SU-DHL-6 (cell line): ENCODE measurements around the gene ECHDC1.

Source experiments
- H2AFZ ChIP-seq: fragments of 200-600 bp; sonication (generic); 2 replicates; pipeline ENCODE4 v1.6.1; 2014; ENCODE audit warnings: low read depth, mild to moderate bottlenecking, moderate library complexity, mixed read lengths, antibody characterized with exemption, low read length; ENCODE audit not compliant: severe bottlenecking
- H3F3A ChIP-seq: fragments of 200-600 bp; shearing (Covaris generic); 2 replicates; pipeline ENCODE4 v1.6.0; 2016; ENCODE audit warnings: antibody characterized with exemption, mild to moderate bottlenecking; ENCODE audit not compliant: insufficient read depth
- H3K27ac ChIP-seq: fragments of 200-600 bp; sonication (generic); 2 replicates; pipeline ENCODE4 v1.5.1; 2016; ENCODE audit warnings: low read depth, mild to moderate bottlenecking, low read length, moderate library complexity, mixed read lengths
- H3K27me3 ChIP-seq: fragments of 200-600 bp; sonication (generic), shearing (Covaris generic); 2 replicates; pipeline ENCODE4 v1.6.0; 2014; ENCODE audit warnings: mild to moderate bottlenecking, low read length
- H3K36me3 ChIP-seq: fragments of 200-600 bp; sonication (generic); 2 replicates; pipeline ENCODE4 v1.6.1; 2014; ENCODE audit warnings: mild to moderate bottlenecking, low read length, mixed read lengths
- H3K4me2 ChIP-seq: fragments of 300-600, 200-600 bp; shearing (Covaris generic), sonication (generic); 2 replicates; pipeline ENCODE4 v1.6.0; 2014; ENCODE audit warnings: low read length, low read depth, mild to moderate bottlenecking; ENCODE audit not compliant: poor library complexity, severe bottlenecking
- H3K4me3 ChIP-seq: fragments of 200-600 bp; sonication (generic); 2 replicates; pipeline ENCODE4 v1.5.1; 2014; ENCODE audit warnings: antibody characterized with exemption, low read length, mild to moderate bottlenecking, mixed read lengths; ENCODE audit not compliant: insufficient read depth, poor library complexity, severe bottlenecking
- H3K79me2 ChIP-seq: fragments of 200-600 bp; sonication (generic); 2 replicates; pipeline ENCODE4 v1.6.1; 2014; ENCODE audit warnings: mild to moderate bottlenecking, low read length, moderate library complexity; ENCODE audit not compliant: insufficient read depth
- H3K9ac ChIP-seq: fragments of 200-600 bp; sonication (generic); 2 replicates; pipeline ENCODE4 v1.7.0; 2014; ENCODE audit warnings: mild to moderate bottlenecking, low read length
- H3K9me2 ChIP-seq: fragments of 200-600 bp; sonication (generic); replicated peaks from 2 replicates; pipeline ENCODE4 v1.6.1; 2014; ENCODE audit warnings: low read length; ENCODE audit not compliant: insufficient read depth
- H3K9me3 ChIP-seq: fragments of 200-600 bp; sonication (generic); 2 replicates; pipeline ENCODE4 v1.6.1; 2014; ENCODE audit warnings: low read length, mixed read lengths; ENCODE audit not compliant: insufficient read depth
- H4K20me1 ChIP-seq: fragments of 200-600 bp; sonication (generic); 2 replicates; pipeline ENCODE4 v1.6.1; 2014; ENCODE audit warnings: low read depth, mild to moderate bottlenecking, antibody characterized with exemption, low read length, moderate library complexity, mixed read lengths
- EZH2phosphoT487 ChIP-seq: fragments of 200-600 bp; sonication (generic), shearing (Covaris generic); conservative IDR thresholded peaks from 2 replicates; pipeline ENCODE4 v1.6.1; 2018; ENCODE audit warnings: mild to moderate bottlenecking, antibody characterized with exemption, low read length, moderate library complexity, mixed read lengths
- TF ChIP-seq, protein P1 (sequence below): fragments of 200-600 bp; sonication (generic); IDR thresholded peaks from one replicate; pipeline ENCODE4 v1.5.1; 2017; ENCODE audit warnings: antibody characterized with exemption, mild to moderate bottlenecking, low read length, moderate library complexity; ENCODE audit not compliant: insufficient read depth, poor library complexity, severe bottlenecking

The ECHDC1 gene

DNA sequence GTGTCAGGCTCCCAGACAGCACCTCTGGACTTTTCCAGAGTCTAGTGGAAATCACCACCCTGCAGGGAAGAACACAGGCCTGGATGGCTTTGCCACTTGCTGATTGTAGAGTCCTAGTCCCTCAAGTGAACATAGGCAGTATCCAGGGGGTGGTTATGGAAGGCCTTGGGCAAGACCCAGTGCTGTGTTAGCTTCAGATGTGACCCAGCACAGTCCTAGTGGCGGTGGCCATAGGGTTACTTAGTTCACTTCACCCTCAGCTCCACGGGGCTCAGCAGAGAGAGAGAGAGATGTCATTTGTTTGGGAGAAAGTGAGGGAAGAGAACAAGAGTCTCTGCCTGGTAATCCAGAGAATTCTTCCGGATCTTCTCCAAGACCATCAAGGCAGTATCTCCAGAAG lies 39.5 kb downstream of the ECHDC1 start:
- TF ChIP-seq, protein P1, sequence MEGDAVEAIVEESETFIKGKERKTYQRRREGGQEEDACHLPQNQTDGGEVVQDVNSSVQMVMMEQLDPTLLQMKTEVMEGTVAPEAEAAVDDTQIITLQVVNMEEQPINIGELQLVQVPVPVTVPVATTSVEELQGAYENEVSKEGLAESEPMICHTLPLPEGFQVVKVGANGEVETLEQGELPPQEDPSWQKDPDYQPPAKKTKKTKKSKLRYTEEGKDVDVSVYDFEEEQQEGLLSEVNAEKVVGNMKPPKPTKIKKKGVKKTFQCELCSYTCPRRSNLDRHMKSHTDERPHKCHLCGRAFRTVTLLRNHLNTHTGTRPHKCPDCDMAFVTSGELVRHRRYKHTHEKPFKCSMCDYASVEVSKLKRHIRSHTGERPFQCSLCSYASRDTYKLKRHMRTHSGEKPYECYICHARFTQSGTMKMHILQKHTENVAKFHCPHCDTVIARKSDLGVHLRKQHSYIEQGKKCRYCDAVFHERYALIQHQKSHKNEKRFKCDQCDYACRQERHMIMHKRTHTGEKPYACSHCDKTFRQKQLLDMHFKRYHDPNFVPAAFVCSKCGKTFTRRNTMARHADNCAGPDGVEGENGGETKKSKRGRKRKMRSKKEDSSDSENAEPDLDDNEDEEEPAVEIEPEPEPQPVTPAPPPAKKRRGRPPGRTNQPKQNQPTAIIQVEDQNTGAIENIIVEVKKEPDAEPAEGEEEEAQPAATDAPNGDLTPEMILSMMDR = no peak
- TF ChIP-seq EZH2phosphoT487 = no peak
- Histone ChIP-seq H3K27me3 (no peaks in the 10 kb centered on the region), H3K4me3 (no peak overlapping the region), H3K36me3 (peaks cover 3% of the 10 kb centered on the region; the same call in 1 of the 2 replicates), H2AFZ (no peak overlapping the region), H3F3A (0 out of 2 replicates have a peak, but pooled peaks cover 4% of the 10 kb centered on the region), H4K20me1 (no peaks in the 10 kb centered on the region; the same call in 1 of the 2 replicates), H3K79me2 (peaks cover 43% of the 10 kb centered on the region), H3K9ac (no peak overlapping the region), H3K27ac (no peak overlapping the region), H3K9me3 (no peaks in the 10 kb centered on the region), H3K4me2 (no peak overlapping the region), H3K9me2 (no peaks in the 10 kb centered on the region)

DNA sequence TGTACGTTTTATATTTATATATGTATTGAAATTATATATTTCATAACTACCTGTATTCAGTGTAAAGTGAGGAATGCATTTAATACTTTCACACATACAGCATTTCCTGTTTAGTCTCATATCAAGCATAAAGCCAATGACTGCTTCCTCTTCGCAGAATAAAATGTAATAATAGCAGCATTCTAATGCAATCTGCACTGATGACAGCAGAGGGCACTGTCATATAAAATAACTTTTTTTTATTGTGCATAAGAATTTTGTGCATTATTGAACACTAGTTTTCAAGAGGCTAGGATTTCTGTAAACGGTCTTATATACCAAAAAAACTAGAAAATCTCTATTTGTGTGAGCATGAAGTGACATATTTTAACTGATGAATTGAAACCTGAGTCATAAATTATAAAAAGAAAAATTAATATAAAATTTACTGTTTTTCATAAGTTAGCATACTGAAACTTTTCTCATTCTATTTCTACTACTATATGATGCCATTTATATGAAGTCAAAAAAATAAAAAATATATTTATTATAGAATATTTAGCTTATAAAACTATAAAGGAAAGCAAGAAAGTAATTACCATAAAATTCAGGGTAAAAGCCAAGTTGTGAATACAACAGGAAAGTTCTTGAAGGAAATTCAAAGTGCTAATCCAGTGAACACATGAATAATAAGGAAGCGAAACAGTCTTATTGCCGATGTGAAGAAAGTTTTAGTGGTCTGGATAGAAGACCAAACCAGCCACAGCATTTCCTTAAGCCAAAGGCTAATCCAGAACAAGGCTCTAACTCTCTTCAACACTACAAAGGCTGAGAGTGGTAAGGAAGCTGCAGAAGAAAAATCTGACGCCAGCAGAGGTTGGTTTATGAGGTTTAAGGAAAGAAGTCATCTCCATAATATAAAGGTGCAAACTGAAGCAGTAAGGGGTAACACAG lies 40.4 kb downstream of the ECHDC1 start:
- Histone ChIP-seq H4K20me1 (no peaks in the 10 kb centered on the region; the same call in 1 of the 2 replicates), H3K27ac (no peak overlapping the region; the same call in 1 of the 2 replicates), H3K27me3 (no peaks in the 10 kb centered on the region), H3K9me2 (no peaks in the 10 kb centered on the region), H3K4me3 (no peak overlapping the region), H3F3A (0 out of 2 replicates have a peak, but pooled peaks cover 4% of the 10 kb centered on the region), H3K4me2 (no peak overlapping the region), H3K9ac (no peak overlapping the region), H3K36me3 (peaks cover 2% of the 10 kb centered on the region; the same call in 1 of the 2 replicates), H3K9me3 (no peaks in the 10 kb centered on the region), H3K79me2 (peaks cover 35% of the 10 kb centered on the region), H2AFZ (no peak overlapping the region)
- TF ChIP-seq, protein P1 = peak; percentile 78
- no peak for TF ChIP-seq EZH2phosphoT487

DNA sequence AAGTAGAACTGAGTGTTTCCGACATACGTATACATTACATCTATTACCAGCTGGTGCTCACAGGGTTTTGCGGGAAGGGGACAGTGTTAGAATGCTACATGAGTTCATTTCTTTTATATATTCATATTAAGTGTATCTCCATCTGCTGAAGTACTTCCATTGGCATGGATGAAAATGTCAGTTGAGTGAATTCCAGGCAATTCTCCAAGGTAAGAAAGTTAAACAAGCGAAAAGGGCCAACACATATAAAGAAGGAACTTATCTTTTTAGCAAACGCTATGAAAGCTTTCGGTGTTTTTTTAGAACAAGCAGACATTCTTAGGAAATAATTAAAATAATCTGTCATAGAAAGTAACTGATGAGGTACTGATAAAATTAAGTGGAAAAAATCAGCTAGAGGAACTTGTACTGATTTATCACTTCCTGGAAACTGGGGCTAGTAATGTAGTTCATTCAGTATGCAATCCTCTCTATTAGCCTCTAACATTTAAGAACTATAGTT lies 42.2 kb downstream of the ECHDC1 start:
- TF ChIP-seq, protein P1 = no peak
- TF ChIP-seq EZH2phosphoT487 = no peak
- Histone ChIP-seq H2AFZ (no peak overlapping the region), H3K4me3 (no peak overlapping the region), H3K27me3 (no peaks in the 10 kb centered on the region), H3K79me2 (peaks cover 27% of the 10 kb centered on the region), H4K20me1 (no peaks in the 10 kb centered on the region; the same call in 1 of the 2 replicates), H3K27ac (no peak overlapping the region), H3K9ac (no peak overlapping the region), H3F3A (0 out of 2 replicates have a peak, but pooled peaks cover 4% of the 10 kb centered on the region), H3K36me3 (peaks cover 2% of the 10 kb centered on the region; the same call in 1 of the 2 replicates), H3K9me3 (no peaks in the 10 kb centered on the region), H3K9me2 (no peaks in the 10 kb centered on the region), H3K4me2 (no peak overlapping the region)
